ENCODE data around the gene ENDOV. TPM values are rescaled to one million over a fixed set of nuclear protein-coding genes. Genes with fewer than 3 reads are reported as not detected.

Gene ENDOV
- total RNA-seq, 2 donors from 2014 or later = 3.8 to 4.9 TPM

GRCh38 chr17:80446645-80447405 lies 31.9 kb downstream of the ENDOV start:
- no peak for TF ChIP-seq CTCF (IDR thresholded peaks at IDR 0.05)
- no peak overlapping the region for H3K27ac ChIP-seq
- H3K36me3 ChIP-seq = no peaks in the 10 kb centered on the region
- no peaks in the 10 kb centered on the region for H3K27me3 ChIP-seq
- H3K4me1 ChIP-seq = no peaks in the 10 kb centered on the region
- H3K4me3 ChIP-seq = no peak overlapping the region
- no peak for DNase-seq (ENCODE audit: low spot score)
- H3K9me3 ChIP-seq = no peaks in the 10 kb centered on the region

DNA sequence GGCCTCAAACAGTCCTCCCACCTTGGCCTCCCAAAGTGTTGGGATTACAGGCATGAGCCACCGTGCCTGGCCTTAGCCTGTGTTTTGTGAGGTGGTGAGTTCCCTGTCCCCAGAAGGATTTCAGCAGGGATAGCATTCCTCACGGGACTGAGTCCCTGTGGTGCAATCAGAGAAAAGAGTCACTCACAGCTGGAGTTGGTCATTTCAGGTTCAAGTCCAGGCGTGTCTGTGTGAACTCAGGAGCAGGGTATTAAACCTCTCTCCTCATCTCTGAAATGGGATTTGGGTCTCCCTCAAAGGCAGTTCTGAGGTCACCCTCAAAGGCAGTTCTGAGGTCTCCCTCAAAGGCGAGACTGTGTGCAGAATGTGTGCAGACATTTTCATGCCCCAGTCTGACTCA lies 32.8 kb downstream of the ENDOV start:
- H3K9me3 ChIP-seq = no peaks in the 10 kb centered on the region
- H3K4me1 ChIP-seq = no peaks in the 10 kb centered on the region
- no peak overlapping the region for H3K27ac ChIP-seq
- H3K4me3 ChIP-seq = no peak overlapping the region
- no peaks in the 10 kb centered on the region for H3K27me3 ChIP-seq
- no peak for DNase-seq (ENCODE audit: low spot score)
- TF ChIP-seq CTCF (IDR thresholded peaks at IDR 0.05) = no peak
- H3K36me3 ChIP-seq = no peaks in the 10 kb centered on the region

DNA sequence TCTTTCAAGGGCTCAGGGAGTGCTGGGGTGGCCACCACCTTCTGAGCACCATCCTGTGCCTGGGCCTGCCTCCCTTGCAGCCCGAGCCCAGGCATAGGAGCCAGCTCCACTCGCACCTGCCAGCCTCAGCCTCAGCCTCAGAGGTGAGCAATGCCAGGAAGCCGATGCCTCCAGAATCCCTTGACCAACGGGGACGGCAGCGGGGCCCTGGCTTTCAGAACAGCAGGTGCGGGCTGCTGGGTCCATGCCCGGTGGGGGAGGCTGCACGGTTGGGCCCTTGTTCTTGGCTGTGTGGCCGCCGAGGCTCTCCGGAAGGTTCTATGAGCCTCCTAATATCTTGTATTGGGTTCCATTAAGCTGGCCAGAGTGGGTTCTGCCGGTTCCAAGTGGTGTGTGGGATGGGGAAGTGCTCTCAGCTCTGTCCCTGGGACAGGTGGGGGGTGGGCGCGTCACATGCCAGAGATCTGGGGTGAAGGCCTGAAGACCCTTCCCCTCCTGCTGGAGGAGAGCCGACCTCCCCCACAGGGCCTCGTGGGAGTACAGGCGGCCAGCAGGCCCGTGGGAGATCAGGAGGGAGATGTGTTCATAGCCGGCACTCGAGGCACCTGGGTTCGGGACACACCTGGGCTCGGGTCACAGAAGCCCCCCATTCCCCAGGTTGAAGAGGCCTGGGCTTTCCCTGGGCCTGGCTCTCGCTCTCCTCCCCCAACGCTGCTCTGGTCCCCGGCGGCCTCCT lies 34.4 kb downstream of the ENDOV start:
- H3K36me3 ChIP-seq = no peaks in the 10 kb centered on the region
- no peak for TF ChIP-seq CTCF (IDR thresholded peaks at IDR 0.05)
- H3K27me3 ChIP-seq = no peaks in the 10 kb centered on the region
- H3K9me3 ChIP-seq = no peaks in the 10 kb centered on the region
- H3K4me1 ChIP-seq = peaks cover 0 to 9% of the 10 kb centered on the region in 2 donors
- no peak for DNase-seq (ENCODE audit: low spot score)
- H3K27ac ChIP-seq = no peak overlapping the region
- H3K4me3 ChIP-seq = no peak overlapping the region

GRCh38 chr17:80449930-80450576 lies 35.1 kb downstream of the ENDOV start:
- H3K27ac ChIP-seq = no peak overlapping the region
- H3K27me3 ChIP-seq = no peaks in the 10 kb centered on the region
- no peaks in the 10 kb centered on the region for H3K9me3 ChIP-seq
- DNase-seq (ENCODE audit: low spot score) = no peak
- no peaks in the 10 kb centered on the region for H3K36me3 ChIP-seq
- peaks cover 0 to 9% of the 10 kb centered on the region in 2 donors for H3K4me1 ChIP-seq
- TF ChIP-seq CTCF (IDR thresholded peaks at IDR 0.05) = no peak
- H3K4me3 ChIP-seq = no peak overlapping the region

DNA sequence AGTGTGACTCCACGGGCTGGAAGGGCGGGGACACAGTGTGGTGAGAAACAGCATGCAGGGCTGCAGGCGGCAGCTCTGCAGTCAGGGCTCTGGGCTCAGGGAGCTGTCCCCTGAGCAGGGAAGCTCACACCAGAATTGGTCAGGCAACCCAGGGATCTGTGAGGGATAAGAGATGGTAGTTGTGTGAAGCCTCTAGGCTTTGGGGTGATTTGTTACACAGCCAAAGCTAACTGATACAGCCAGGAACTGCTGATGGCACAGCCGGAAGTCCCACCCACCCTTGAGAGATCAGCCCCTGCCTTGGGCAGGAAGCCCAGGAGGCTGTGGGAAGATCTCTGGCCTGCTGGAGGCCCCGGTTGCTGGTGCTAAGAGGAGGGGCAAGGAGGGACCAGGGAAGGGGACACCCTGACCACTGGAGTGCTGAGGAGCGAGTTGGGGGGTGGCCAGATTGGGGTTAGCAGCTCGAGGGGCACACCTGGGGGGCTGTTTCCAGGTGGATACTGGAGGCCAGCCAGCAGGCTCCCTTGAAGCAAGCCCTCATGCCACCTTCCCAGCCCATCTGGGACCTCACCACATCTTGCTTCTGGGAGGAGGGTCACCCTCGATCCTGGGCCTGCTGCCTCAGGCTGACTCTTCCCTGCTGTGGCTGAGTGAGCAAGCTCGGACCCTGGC lies 36.3 kb downstream of the ENDOV start:
- H3K9me3 ChIP-seq = no peaks in the 10 kb centered on the region
- DNase-seq (ENCODE audit: low spot score) = no peak
- H3K4me1 ChIP-seq = peaks cover 0 to 20% of the 10 kb centered on the region in 2 donors
- no peaks in the 10 kb centered on the region for H3K36me3 ChIP-seq
- TF ChIP-seq CTCF (IDR thresholded peaks at IDR 0.05) = no peak
- no peaks in the 10 kb centered on the region for H3K27me3 ChIP-seq
- no peak overlapping the region for H3K4me3 ChIP-seq
- H3K27ac ChIP-seq = no peak overlapping the region

Data from right atrium auricular region (tissue), 2 donors.